Thymus (tissue), 11 donors: Measurements from ENCODE around the gene PEX10. TPM values are rescaled to one million over a fixed set of nuclear protein-coding genes. Genes with fewer than 3 reads are reported as not detected.
A peak's percentile ranks its signal among the peaks of the same experiment; 100 is the strongest.

Source experiments
- DNase-seq, 9 donors: peaks; one replicate each; pipeline ENCODE4 v3.0.0-alpha.2; 2013; ENCODE audit warnings: low spot score in 9 of 9, low read depth in 6 of 9, missing footprints in 1 of 9
- H3K27ac ChIP-seq, 2 donors: one replicate each; pipeline ENCODE4 v1.5.1; 2013; ENCODE audit warnings: control low read depth in 1 of 2, low read depth in 1 of 2, low read length in 1 of 2, mild to moderate bottlenecking in 1 of 2, moderate library complexity in 1 of 2
- H3K27me3 ChIP-seq, 2 donors: one replicate each; pipeline ENCODE4 v1.5.1; 2013; ENCODE audit warnings: low read length in 1 of 2; ENCODE audit not compliant: control insufficient read depth in 2 of 2, insufficient read depth in 1 of 2
- H3K36me3 ChIP-seq, 2 donors: one replicate each; pipeline ENCODE4 v1.5.1; 2013; ENCODE audit warnings: low read length in 1 of 2, mild to moderate bottlenecking in 1 of 2, moderate library complexity in 1 of 2; ENCODE audit not compliant: control insufficient read depth in 2 of 2, insufficient read depth in 2 of 2
- H3K4me1 ChIP-seq, 2 donors: one replicate each; pipeline ENCODE4 v1.5.1; 2013; ENCODE audit warnings: low read length in 2 of 2; ENCODE audit not compliant: control insufficient read depth in 2 of 2, insufficient read depth in 2 of 2
- H3K4me3 ChIP-seq, 2 donors: one replicate each; pipeline ENCODE4 v1.5.1; 2013; ENCODE audit warnings: low read length in 2 of 2, control low read depth in 1 of 2, mild to moderate bottlenecking in 1 of 2
- H3K9me3 ChIP-seq, 2 donors: one replicate each; pipeline ENCODE4 v1.5.1; 2013; ENCODE audit warnings: low read length in 1 of 2, mild to moderate bottlenecking in 1 of 2; ENCODE audit not compliant: control insufficient read depth in 2 of 2, insufficient read depth in 1 of 2
- WGBS: extraction: QIAGEN DNeasy Blood & Tissue Kit; methylation state at CpG from one replicate; pipeline ENCODE4 v1.1.7; 2013; 5-methylcytosine and 5-hydroxymethylcytosine counted together
- polyA plus RNA-seq: library from polyadenylated mRNA; stranded (reverse); fragments of 200-250 nt; gene quantifications from one replicate; pipeline ENCODE4 v1.2.3, GENCODE V29; 2013
- total RNA-seq: library from RNA; stranded (reverse); fragments of 120-200 nt; gene quantifications from one replicate; pipeline ENCODE4 v1.2.4, GENCODE V29; 2013
- donor health status: healthy.

The PEX10 gene
- total and polyA plus RNA-seq, 2 donors, result 8.8 to 16.0 TPM

- H3K9me3 ChIP-seq, result no peaks in the 10 kb centered on the region
- peaks cover 8 to 14% of the 10 kb centered on the region in 2 donors for H3K36me3 ChIP-seq
- H3K4me3 ChIP-seq, result no peak overlapping the region
- H3K27ac ChIP-seq, result no peak overlapping the region
- 96% methylated on average over 41 of the region's 41 CpGs for WGBS
- H3K27me3 ChIP-seq, result no peaks in the 10 kb centered on the region
- DNase-seq, result no peak
- peaks cover 3 to 10% of the 10 kb centered on the region in 2 donors for H3K4me1 ChIP-seq
Observed at GRCh38 chr1:2384941-2385481, 27.4 kb downstream of the PEX10 start.

- Histone ChIP-seq H3K4me3 (no peak overlapping the region), H3K27me3 (no peaks in the 10 kb centered on the region), H3K36me3 (peaks cover 8 to 14% of the 10 kb centered on the region in 2 donors), H3K9me3 (no peaks in the 10 kb centered on the region), H3K4me1 (peaks cover 0 to 8% of the 10 kb centered on the region in 2 donors), H3K27ac (no peak overlapping the region)
- 98% methylated on average over 21 of the region's 21 CpGs for WGBS
- DNase-seq, result no peak
Observed at GRCh38 chr1:2384130-2384860, 28.1 kb downstream of the PEX10 start.

GRCh38 chr1:2383576-2383975, 28.8 kb downstream of the PEX10 start:
- Histone ChIP-seq H3K9me3 (no peaks in the 10 kb centered on the region), H3K27ac (no peak overlapping the region), H3K4me3 (no peak overlapping the region), H3K4me1 (peaks cover 0 to 8% of the 10 kb centered on the region in 2 donors), H3K27me3 (no peaks in the 10 kb centered on the region), H3K36me3 (peaks cover 8 to 14% of the 10 kb centered on the region in 2 donors)
- DNase-seq, result no peak
- 96% methylated on average over 14 of the region's 14 CpGs for WGBS

GRCh38 chr1:2382621-2383361, 29.6 kb downstream of the PEX10 start:
- H3K27ac ChIP-seq, result no peak overlapping the region
- H3K9me3 ChIP-seq, result no peaks in the 10 kb centered on the region
- peaks cover 3 to 10% of the 10 kb centered on the region in 2 donors for H3K36me3 ChIP-seq
- no peaks in the 10 kb centered on the region for H3K27me3 ChIP-seq
- H3K4me3 ChIP-seq, result no peak overlapping the region
- peaks cover 0 to 8% of the 10 kb centered on the region in 2 donors for H3K4me1 ChIP-seq
- 67% methylated on average over 13 of the region's 13 CpGs for whole genome bisulfite sequencing
- DNase-seq, result peak in 1 of 9 donors; percentile 11

GRCh38 chr1:2381741-2382620, 30.4 kb downstream of the PEX10 start:
- Histone ChIP-seq H3K27ac (no peak overlapping the region), H3K4me3 (no peak overlapping the region)

GRCh38 chr1:2380816-2381591, 31.4 kb downstream of the PEX10 start:
- H3K9me3 ChIP-seq, result no peaks in the 10 kb centered on the region
- 96% methylated on average over 32 of the region's 32 CpGs for WGBS
- DNase-seq, result no peak
- H3K4me1 ChIP-seq, result peaks cover 0 to 8% of the 10 kb centered on the region in 2 donors
- H3K27me3 ChIP-seq, result no peaks in the 10 kb centered on the region
- H3K27ac ChIP-seq, result no peak overlapping the region
- H3K4me3 ChIP-seq, result no peak overlapping the region
- H3K36me3 ChIP-seq, result no peaks in the 10 kb centered on the region

More at GRCh38 chr1:2381741-2382620, 30.4 kb downstream of the PEX10 start:
- H3K4me1 ChIP-seq, result peaks cover 0 to 8% of the 10 kb centered on the region in 2 donors
- WGBS, result 60% methylated on average over 28 of the region's 28 CpGs
- peak; percentile 29 to 77 (median 45) for DNase-seq
- H3K27me3 ChIP-seq, result no peaks in the 10 kb centered on the region
- H3K36me3 ChIP-seq, result peaks cover 2 to 4% of the 10 kb centered on the region in 2 donors
- H3K9me3 ChIP-seq, result no peaks in the 10 kb centered on the region

GRCh38 chr1:2379733-2380404, 32.5 kb downstream of the PEX10 start:
- 93% methylated on average over 23 of the region's 23 CpGs for WGBS
- Histone ChIP-seq H3K27me3 (no peaks in the 10 kb centered on the region), H3K9me3 (no peaks in the 10 kb centered on the region), H3K4me3 (no peak overlapping the region), H3K4me1 (peaks cover 0 to 8% of the 10 kb centered on the region in 2 donors), H3K36me3 (no peaks in the 10 kb centered on the region), H3K27ac (no peak overlapping the region)
- no peak for DNase-seq
